Endothelial cell of umbilical vein (primary cell): ENCODE data around the gene CTNND1. TPM values are rescaled to one million over a fixed set of nuclear protein-coding genes. Genes with fewer than 3 reads are reported as not detected.

Experiments
- BruUV-seq: library from RNA; stranded (reverse); fragments of 400-500 nt; replicated peaks from 2 replicates; lab custom pipeline; 2021; lab: Mats Ljungman, UMichigan
- CTCF ChIA-PET: fragments of 300-600, 350-600 bp; sonication (Branson Sonifier 250); formaldehyde crosslinking; loops from one replicate; lab custom pipeline; 2021; ENCODE audit warnings: antibody characterized with exemption, inconsistent platforms; lab: Charles Lee
- POLR2A ChIA-PET: fragments of 300-600, 350-600 bp; sonication (Branson Sonifier 250); formaldehyde crosslinking; loops from one replicate; lab custom pipeline; 2021; ENCODE audit warnings: antibody characterized with exemption, inconsistent platforms; lab: Charles Lee
- DNase-seq: peaks from one replicate; pipeline ENCODE4 v3.0.0-alpha.2; 2011; ENCODE audit warnings: low read depth, low spot score
- FAIRE-seq: peaks from 2 replicates; lab custom pipeline; 2011; peaks lifted over from hg19 to GRCh38; lab: Jason Lieb, UNC
- H2AFZ ChIP-seq: 2 replicates; pipeline ENCODE4 v1.6.0; 2012; ENCODE audit warnings: low read depth, low read length, control low read depth, inconsistent platforms
- H3K27ac ChIP-seq: 2 replicates; pipeline ENCODE4 v1.5.1; 2011; ENCODE audit warnings: low read depth, mild to moderate bottlenecking, control low read depth, low read length, moderate library complexity; ENCODE audit not compliant: insufficient read depth
- H3K27me3 ChIP-seq, 2 experiments: 2 replicates each; pipeline versions ENCODE4 v1.6.0 to v1.6.1; 2011; ENCODE audit warnings: low read length in 2 of 2, mixed read lengths in 1 of 2; ENCODE audit not compliant: control insufficient read depth in 2 of 2, insufficient read depth in 2 of 2
- H3K36me3 ChIP-seq, 2 experiments: 2 replicates in 1 of 2; 3 replicates in 1 of 2; pipeline ENCODE4 v1.5.1; 2011; ENCODE audit warnings: low read length in 2 of 2, mild to moderate bottlenecking in 1 of 2, moderate library complexity in 1 of 2; ENCODE audit not compliant: control insufficient read depth in 2 of 2, insufficient read depth in 2 of 2; ENCODE audit errors: extremely low read depth in 1 of 2
- H3K4me1 ChIP-seq: 3 replicates; pipeline ENCODE4 v1.5.1; 2011; ENCODE audit warnings: mild to moderate bottlenecking, low read length; ENCODE audit not compliant: control insufficient read depth, insufficient read depth; ENCODE audit errors: extremely low read depth
- H3K4me2 ChIP-seq: 2 replicates; pipeline ENCODE4 v1.6.1; 2011; ENCODE audit warnings: low read length, control low read depth, mixed read lengths; ENCODE audit not compliant: insufficient read depth
- H3K4me3 ChIP-seq, 3 experiments: fragments of 200-600 bp in 1 of 3; sonication (generic), shearing (Covaris generic) in 1 of 3; replicated peaks in 1 of 3; 2 replicates each; pipeline ENCODE4 v1.5.1; 2011 to 2016; ENCODE audit warnings: control low read depth in 3 of 3, low read length in 3 of 3, mild to moderate bottlenecking in 2 of 3, inconsistent platforms in 1 of 3, low read depth in 1 of 3, moderate library complexity in 1 of 3; ENCODE audit not compliant: insufficient read depth in 1 of 3
- H3K79me2 ChIP-seq: 2 replicates; pipeline ENCODE4 v1.6.0; 2012; ENCODE audit warnings: low read length, inconsistent platforms; ENCODE audit not compliant: control insufficient read depth, insufficient read depth
- H3K9ac ChIP-seq: replicated peaks from 2 replicates; pipeline ENCODE3; 2011; ENCODE audit warnings: low read length, control low read depth; ENCODE audit not compliant: insufficient read depth; ENCODE audit errors: extremely low read depth
- H3K9me1 ChIP-seq: replicated peaks from 3 replicates; pipeline ENCODE4 v1.6.0; 2011; ENCODE audit warnings: mild to moderate bottlenecking, low read length; ENCODE audit not compliant: control insufficient read depth, insufficient read depth; ENCODE audit errors: extremely low read depth
- H3K9me3 ChIP-seq: replicated peaks from 2 replicates; pipeline ENCODE4 v1.5.1; 2012; ENCODE audit warnings: low read length, inconsistent platforms; ENCODE audit not compliant: control insufficient read depth, insufficient read depth
- H4K20me1 ChIP-seq: replicated peaks from 2 replicates; pipeline ENCODE3; 2011; ENCODE audit warnings: mild to moderate bottlenecking, low read length; ENCODE audit not compliant: control insufficient read depth, insufficient read depth; ENCODE audit errors: extremely low read depth
- CTCF ChIP-seq, 2 donors: IDR thresholded peaks; 1 replicate in 1 of 2; 2 replicates in 1 of 2; pipeline ENCODE4 v1.5.1; 2011; ENCODE audit warnings: low read length in 2 of 2, mild to moderate bottlenecking in 2 of 2, moderate library complexity in 2 of 2, control low read depth in 1 of 2, inconsistent platforms in 1 of 2, low read depth in 1 of 2; ENCODE audit not compliant: insufficient read depth in 1 of 2; ENCODE audit errors: extremely low read depth in 1 of 2
- EZH2 ChIP-seq: IDR thresholded peaks from 2 replicates; pipeline ENCODE4 v1.6.1; 2012; ENCODE audit warnings: borderline replicate concordance, low read depth, mild to moderate bottlenecking, moderate library complexity, low read length, inconsistent platforms; ENCODE audit not compliant: severe bottlenecking
- FOS ChIP-seq: IDR thresholded peaks from 2 replicates; pipeline ENCODE4 v1.6.1; 2011; ENCODE audit warnings: mild to moderate bottlenecking, low read length, moderate library complexity, borderline replicate concordance; ENCODE audit not compliant: insufficient read depth
- GATA2 ChIP-seq: IDR thresholded peaks from 2 replicates; pipeline ENCODE4 v1.7.0; 2011; ENCODE audit warnings: low read depth, mild to moderate bottlenecking, moderate library complexity, mixed read lengths, low read length; ENCODE audit not compliant: insufficient read length, insufficient read depth
- JUN ChIP-seq: IDR thresholded peaks from 2 replicates; pipeline ENCODE4 v1.6.1; 2011; ENCODE audit warnings: borderline replicate concordance, low read depth; ENCODE audit not compliant: insufficient read length, insufficient read depth
- MAX ChIP-seq: IDR thresholded peaks from 2 replicates; pipeline ENCODE4 v1.6.1; 2011; ENCODE audit not compliant: insufficient read depth, insufficient read length
- MYC ChIP-seq: IDR thresholded peaks from one replicate; pipeline ENCODE4 v1.6.1; 2011; ENCODE audit warnings: mild to moderate bottlenecking, low read depth, low read length
- POLR2A ChIP-seq: IDR thresholded peaks from 2 replicates; pipeline ENCODE4 v1.6.1; 2012; ENCODE audit warnings: low read depth, mild to moderate bottlenecking, control low read depth, low read length
- POLR2AphosphoS5 ChIP-seq: IDR thresholded peaks from 2 replicates; pipeline ENCODE4 v1.6.1; 2012; ENCODE audit warnings: low read depth, mild to moderate bottlenecking, control low read depth, low read length, moderate library complexity; ENCODE audit not compliant: insufficient read depth
- dilution Hi-C: fragments of 300-500 bp; cut with MboI; formaldehyde crosslinking; loops from one replicate; pipeline ENCODE4 v1.15.0; 2019; ENCODE audit warnings: low sequenced_read_pairs; ENCODE audit not compliant: extremely low pct_ligation_motif_present
- intact Hi-C: fragments of 100-400 bp; cut with micrococcal nuclease; formaldehyde crosslinking; loops from one replicate; pipeline ENCODE4 v1.10.0; 2022
- polyA plus RNA-seq, 4 experiments: library from polyadenylated mRNA; depleted of rRNA in 3 of 4; stranded (reverse) in 3 of 4; unstranded in 1 of 4; fragments of >200 nt; gene quantifications; 2 replicates each; pipeline versions ENCODE4 v1.2.1 to v1.2.3, GENCODE V29; 2011 to 2012; ENCODE audit warnings: missing spikeins in 1 of 4
- total RNA-seq: library from RNA; stranded (reverse); gene quantifications from 2 replicates; pipeline ENCODE4 v1.2.3, GENCODE V29; 2021

The CTNND1 gene
- total and polyA plus RNA-seq, 2 donors (not counting 3 experiments of a cell fraction or from before 2014, with no cell fraction given), result 152 to 268 TPM

DNA sequence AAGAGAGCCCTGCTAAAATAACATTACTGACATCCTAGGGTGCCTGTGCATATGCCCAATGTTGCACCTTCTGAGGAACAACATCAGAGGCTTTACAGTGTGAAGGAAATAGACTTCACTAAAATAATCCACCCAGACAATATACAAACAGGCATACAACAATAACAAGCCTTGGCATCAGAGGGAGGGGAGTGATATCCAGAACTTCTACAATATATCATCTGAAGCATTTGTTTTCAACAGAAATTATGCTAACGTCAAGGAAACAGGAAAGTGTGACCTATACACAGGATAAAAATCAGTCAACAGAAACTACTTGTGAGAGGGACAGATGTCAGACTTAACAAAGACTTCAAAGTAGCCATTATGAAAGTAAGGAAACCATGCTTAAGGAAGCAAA is 81.3 kb downstream of the CTNND1 start:
- no peak overlapping the region for H3K4me3 ChIP-seq
- H3K79me2 ChIP-seq, result no peaks in the 10 kb centered on the region
- BruUV-seq, result no TSS peak
- H3K4me2 ChIP-seq, result no peak overlapping the region
- H3K9me3 ChIP-seq, result no peaks in the 10 kb centered on the region
- FAIRE-seq (no peak), DNase-seq (peak; percentile 32)
- no peak overlapping the region for H3K27ac ChIP-seq
- H3K9ac ChIP-seq, result no peak overlapping the region
- dilution Hi-C loops, result no loop called here
- peaks cover 4 to 5% of the 10 kb centered on the region in 2 experiments for H3K27me3 ChIP-seq
- H3K4me1 ChIP-seq, result no peaks in the 10 kb centered on the region
- no peak overlapping the region for H2AFZ ChIP-seq
- no peaks in the 10 kb centered on the region for H3K9me1 ChIP-seq
- intact Hi-C loops, result loop anchor here (1.0 to 5.0 kb wide), 2 partner anchors 161 to 679 kb away; no protein-coding TSS in a partner anchor
- ChIA-PET CTCF (interaction anchor here (1.1 kb wide), 2 partner anchors 443 to 681 kb away, joined by 3 to 4 read pairs; no protein-coding TSS in a partner anchor), POLR2A (no interaction called here)
- TF ChIP-seq MYC, result no peak
- no peak for TF ChIP-seq MAX
- TF ChIP-seq CTCF (IDR thresholded peaks at IDR 0.05; ENCODE audit: extremely low read depth in 1 of 2, insufficient read depth in 1 of 2, low read depth in 1 of 2, low read length in 2 of 2), result no peak
- H3K36me3 ChIP-seq, result no peaks in the 10 kb centered on the region
- no peaks in the 10 kb centered on the region for H4K20me1 ChIP-seq

- ChIA-PET POLR2A (no interaction called here), CTCF (interaction anchor here (1.2 kb wide), 1 partner anchor 418 kb away, joined by 3 read pairs; no protein-coding TSS in a partner anchor)
- dilution Hi-C loops, result no loop called here
- Histone ChIP-seq H3K4me3 (no peak overlapping the region), H3K4me2 (no peak overlapping the region), H3K4me1 (no peaks in the 10 kb centered on the region), H3K27me3 (no peaks in the 10 kb centered on the region), H3K9me3 (no peaks in the 10 kb centered on the region), H3K27ac (no peak overlapping the region), H3K9ac (no peak overlapping the region), H4K20me1 (no peaks in the 10 kb centered on the region), H3K36me3 (no peaks in the 10 kb centered on the region), H2AFZ (no peak overlapping the region), H3K9me1 (no peaks in the 10 kb centered on the region), H3K79me2 (no peaks in the 10 kb centered on the region)
- no peak for TF ChIP-seq JUN
- TF ChIP-seq MYC, result no peak
- TF ChIP-seq FOS, result no peak
- no peak for TF ChIP-seq POLR2AphosphoS5
- TF ChIP-seq GATA2, result no peak
- TF ChIP-seq POLR2A, result no peak
- TF ChIP-seq EZH2, result no peak
- TF ChIP-seq MAX, result no peak
- TF ChIP-seq CTCF (IDR thresholded peaks at IDR 0.05; ENCODE audit: extremely low read depth in 1 of 2, insufficient read depth in 1 of 2, low read depth in 1 of 2, low read length in 2 of 2), result no peak
- FAIRE-seq (no peak), DNase-seq (no peak)
- BruUV-seq, result no TSS peak
- intact Hi-C loops, result no loop called here
Observed at GRCh38 chr11:57867966-57868365, 106.4 kb downstream of the CTNND1 start.
